HG03442 (cell line): ENCODE measurements around the gene CAPN1.
"Not testable (repeated sequence)": the region's sequence is repeated elsewhere in the genome, so short reads cannot be mapped to it uniquely, and the experiment has no call there.

Experiments used
- ATAC-seq: cut with Tn5 transposase; IDR thresholded peaks from one replicate; pipeline ENCODE4 v1.9.1; 2021; ENCODE audit warnings: mild to moderate bottlenecking, moderate library complexity; ENCODE audit not compliant: unreplicated experiment

Gene CAPN1

GRCh38 chr11:65181569-65182257 is at the start of gene CAPN1:
TSS of gene CAPN1 (plus strand) at chr11:65181928. CDS start at chr11:65182702, 774 bp downstream.
- peak; percentile 31 for ATAC-seq

GRCh38 chr11:65132238-65132987 is 49.3 kb upstream of the CAPN1 start:
- no peak for ATAC-seq

GRCh38 chr11:65132988-65133700 is 48.6 kb upstream of the CAPN1 start:
- ATAC-seq = no peak

- no peak for ATAC-seq
These were observed 48.0 kb upstream of the CAPN1 start for GRCh38 chr11:65133724-65134123.

- ATAC-seq = peak; percentile 52
These were observed 47.3 kb upstream of the CAPN1 start, which contains the start of gene SYVN1 for GRCh38 chr11:65134240-65134951. TSS of gene SYVN1 (minus strand) at chr11:65134519. CDS start at chr11:65133601, 918 bp downstream.

GRCh38 chr11:65134952-65135632 is 46.6 kb upstream of the CAPN1 start:
- peak; percentile 64 for ATAC-seq

GRCh38 chr11:65135633-65136145 is 46.0 kb upstream of the CAPN1 start:
- ATAC-seq = no peak

GRCh38 chr11:65136515-65137096 is 45.1 kb upstream of the CAPN1 start:
- ATAC-seq = no peak

- no peak for ATAC-seq
These were observed 39.7 kb upstream of the CAPN1 start for GRCh38 chr11:65141896-65142494.

- ATAC-seq = no peak
These were observed 34.2 kb upstream of the CAPN1 start for GRCh38 chr11:65147352-65148075.

- ATAC-seq = no peak
These were observed 33.1 kb upstream of the CAPN1 start for GRCh38 chr11:65148657-65149056.

GRCh38 chr11:65150131-65150508 is 31.6 kb upstream of the CAPN1 start:
- not testable (repeated sequence) for ATAC-seq

GRCh38 chr11:65150509-65151299 is 31.0 kb upstream of the CAPN1 start:
- peak; percentile 49 for ATAC-seq

GRCh38 chr11:65151331-65151899 is 30.3 kb upstream of the CAPN1 start:
- ATAC-seq = no peak

- no peak for ATAC-seq
These were observed 29.6 kb upstream of the CAPN1 start for GRCh38 chr11:65152122-65152521.

GRCh38 chr11:65156256-65156655 is 25.5 kb upstream of the CAPN1 start:
- no peak for ATAC-seq

GRCh38 chr11:65156926-65157325 is 24.8 kb upstream of the CAPN1 start:
- ATAC-seq = no peak

- ATAC-seq = no peak
These were observed 24.4 kb upstream of the CAPN1 start for GRCh38 chr11:65157336-65157735.
